HG02610 (cell line): ENCODE data around the gene CYS1.
"Not testable (repeated sequence)": the region's sequence is repeated elsewhere in the genome, so short reads cannot be mapped to it uniquely, and the experiment has no call there.

Experiments
- ATAC-seq: cut with Tn5 transposase; IDR thresholded peaks from one replicate; pipeline ENCODE4 v1.9.1; 2021; ENCODE audit warnings: mild to moderate bottlenecking, moderate library complexity; ENCODE audit not compliant: unreplicated experiment

CYS1 gene

GRCh38 chr2:10079870-10080535 is at the start of gene CYS1:
TSS of gene CYS1 (minus strand) at chr2:10080411. CDS start at chr2:10080223, 188 bp downstream.
- ATAC-seq: no peak

- ATAC-seq: no peak
Observed at GRCh38 chr2:10129490-10129889, 49.3 kb upstream of the CYS1 start.

GRCh38 chr2:10128420-10128819 is 48.2 kb upstream of the CYS1 start:
- ATAC-seq: no peak

GRCh38 chr2:10126632-10127026 is 46.4 kb upstream of the CYS1 start:
- ATAC-seq: no peak

- ATAC-seq: no peak
Observed at GRCh38 chr2:10125842-10126631, 45.8 kb upstream of the CYS1 start.

GRCh38 chr2:10124538-10125045 is 44.4 kb upstream of the CYS1 start:
- no peak for ATAC-seq

GRCh38 chr2:10123281-10123680 is 43.1 kb upstream of the CYS1 start:
- ATAC-seq: no peak

- ATAC-seq: peak; percentile 77
Observed at GRCh38 chr2:10122500-10123280, 42.5 kb upstream of the CYS1 start, which contains the start of gene RRM2. TSS of gene RRM2 (plus strand) at chr2:10122739. CDS start at chr2:10122799, 60 bp downstream.

GRCh38 chr2:10120877-10121574 is 40.8 kb upstream of the CYS1 start:
- ATAC-seq: no peak

- peak; percentile 64 for ATAC-seq
Observed at GRCh38 chr2:10120158-10120876, 40.1 kb upstream of the CYS1 start.

- no peak for ATAC-seq
Observed at GRCh38 chr2:10119601-10120157, 39.5 kb upstream of the CYS1 start.

- ATAC-seq: no peak
Observed at GRCh38 chr2:10119027-10119325, 38.8 kb upstream of the CYS1 start.

GRCh38 chr2:10109311-10109710 is 29.1 kb upstream of the CYS1 start:
- no peak for ATAC-seq

- not testable (repeated sequence) for ATAC-seq
Observed at GRCh38 chr2:10104906-10105305, 24.7 kb upstream of the CYS1 start.

- no peak for ATAC-seq
Observed at GRCh38 chr2:10103179-10103578, 23.0 kb upstream of the CYS1 start.

- no peak for ATAC-seq
Observed at GRCh38 chr2:10101491-10101890, 21.3 kb upstream of the CYS1 start.

GRCh38 chr2:10097352-10098148 is 17.3 kb upstream of the CYS1 start:
- peak; percentile 74 for ATAC-seq

- no peak for ATAC-seq
Observed at GRCh38 chr2:10096641-10097040, 16.4 kb upstream of the CYS1 start.

- no peak for ATAC-seq
Observed at GRCh38 chr2:10095175-10095574, 15.0 kb upstream of the CYS1 start.
